CD14-positive monocyte (primary cell): ENCODE measurements around the gene NAPB. TPM values are rescaled to one million over a fixed set of nuclear protein-coding genes. Genes with fewer than 3 reads are reported as not detected.

Source experiments
- DNase-seq, 3 donors: peaks; one replicate each; pipeline ENCODE4 v3.0.0-alpha.2; 2011 to 2022
- H2AFZ ChIP-seq: 2 replicates; pipeline ENCODE4 v1.6.0; 2012; ENCODE audit warnings: mild to moderate bottlenecking, low read depth, low read length, inconsistent platforms; ENCODE audit not compliant: insufficient read depth, poor library complexity, severe bottlenecking
- H3K27ac ChIP-seq, 2 donors: 1 replicate in 1 of 2; 2 replicates in 1 of 2; pipeline ENCODE4 v1.5.1; 2012 to 2013; ENCODE audit warnings: low read length in 2 of 2, control low read depth in 1 of 2, inconsistent platforms in 1 of 2, low read depth in 1 of 2, mild to moderate bottlenecking in 1 of 2
- H3K27me3 ChIP-seq, 2 donors: one replicate each; pipeline versions ENCODE4 v1.6.0 to v1.6.1; 2011 to 2013; ENCODE audit warnings: low read length in 2 of 2; ENCODE audit not compliant: control insufficient read depth in 2 of 2, insufficient read depth in 2 of 2
- H3K36me3 ChIP-seq, 2 donors: replicated peaks in 1 of 2; 1 replicate in 1 of 2; 2 replicates in 1 of 2; pipeline versions ENCODE4 v1.5.1 to v1.6.1; 2012 to 2013; ENCODE audit warnings: low read length in 2 of 2, control low read depth in 1 of 2, inconsistent platforms in 1 of 2, mild to moderate bottlenecking in 1 of 2; ENCODE audit not compliant: insufficient read depth in 2 of 2, control insufficient read depth in 1 of 2
- H3K4me1 ChIP-seq, 2 donors: 1 replicate in 1 of 2; 2 replicates in 1 of 2; pipeline versions ENCODE4 v1.5.1 to v1.6.1; 2012 to 2013; ENCODE audit warnings: low read length in 2 of 2, control low read depth in 1 of 2, inconsistent platforms in 1 of 2, mild to moderate bottlenecking in 1 of 2, moderate library complexity in 1 of 2; ENCODE audit not compliant: insufficient read depth in 2 of 2, control insufficient read depth in 1 of 2
- H3K4me2 ChIP-seq: replicated peaks from 2 replicates; pipeline ENCODE3; 2012; ENCODE audit warnings: low read length, moderate library complexity, mild to moderate bottlenecking; ENCODE audit not compliant: poor library complexity, severe bottlenecking; ENCODE audit errors: extremely low read depth
- H3K4me3 ChIP-seq, 3 experiments: fragments of 200-600 bp in 1 of 3; sonication (generic) in 1 of 3; replicated peaks in 1 of 3; 1 replicate in 2 of 3; 2 replicates in 1 of 3; pipeline ENCODE4 v1.5.1; 2011 to 2013; ENCODE audit warnings: low read length in 3 of 3, mild to moderate bottlenecking in 3 of 3, control low read depth in 2 of 3, low read depth in 2 of 3, inconsistent platforms in 1 of 3, moderate library complexity in 1 of 3
- H3K79me2 ChIP-seq: 2 replicates; pipeline ENCODE4 v1.6.0; 2012; ENCODE audit warnings: mild to moderate bottlenecking, control low read depth, inconsistent platforms, low read length, moderate library complexity; ENCODE audit not compliant: insufficient read depth
- H3K9ac ChIP-seq: 2 replicates; pipeline ENCODE4 v1.6.0; 2017; ENCODE audit warnings: low read length, mild to moderate bottlenecking; ENCODE audit not compliant: insufficient read depth, poor library complexity, severe bottlenecking
- H3K9me3 ChIP-seq, 2 donors: replicated peaks in 1 of 2; 1 replicate in 1 of 2; 2 replicates in 1 of 2; pipeline versions ENCODE4 v1.5.1 to v1.6.1; 2012 to 2013; ENCODE audit warnings: low read length in 2 of 2, control low read depth in 1 of 2; ENCODE audit not compliant: control insufficient read depth in 1 of 2, insufficient read depth in 1 of 2
- H4K20me1 ChIP-seq: 2 replicates; pipeline ENCODE4 v1.6.0; 2012; ENCODE audit warnings: mild to moderate bottlenecking, low read length, control low read depth, moderate library complexity; ENCODE audit not compliant: insufficient read depth
- H3K27ac Mint-ChIP-seq, 7 donors: one replicate each; pipeline ENCODE4 v1.8.0; 2020; ENCODE audit warnings: mild to moderate bottlenecking in 7 of 7, mixed read lengths in 7 of 7, moderate library complexity in 6 of 7, inconsistent platforms in 2 of 7
- H3K27me3 Mint-ChIP-seq, 3 donors: one replicate each; pipeline ENCODE4 v1.8.0; 2021 to 2022; ENCODE audit warnings: low read depth in 3 of 3, mild to moderate bottlenecking in 3 of 3, mixed read lengths in 3 of 3, moderate library complexity in 3 of 3, inconsistent platforms in 1 of 3
- H3K36me3 Mint-ChIP-seq, 2 donors: one replicate each; pipeline ENCODE4 v1.8.0; 2020; ENCODE audit warnings: mixed read lengths in 2 of 2, inconsistent platforms in 1 of 2, mild to moderate bottlenecking in 1 of 2
- H3K4me1 Mint-ChIP-seq: one replicate; pipeline ENCODE4 v1.8.0; 2020; ENCODE audit warnings: mild to moderate bottlenecking, mixed read lengths
- H3K4me3 Mint-ChIP-seq, 2 donors: one replicate each; pipeline ENCODE4 v1.8.0; 2020; ENCODE audit warnings: mild to moderate bottlenecking in 2 of 2, mixed read lengths in 2 of 2, moderate library complexity in 1 of 2
- H3K9me3 Mint-ChIP-seq, 7 donors: one replicate each; pipeline ENCODE4 v1.8.0; 2020 to 2022; ENCODE audit warnings: mixed read lengths in 7 of 7, mild to moderate bottlenecking in 6 of 7, moderate library complexity in 6 of 7, inconsistent platforms in 2 of 7
- WGBS: methylation state at CpG from one replicate; pipeline ENCODE4 v1.1.5; 2013; ENCODE audit warnings: missing lambda C conversion rate; ENCODE audit not compliant: insufficient coverage; 5-methylcytosine and 5-hydroxymethylcytosine counted together
- intact Hi-C, 2 donors: fragments of 100-400 bp; cut with micrococcal nuclease; formaldehyde crosslinking; loops; one replicate each; pipeline versions ENCODE4 v1.15.0 to v1.15.1; 2023
- polyA plus RNA-seq, 3 donors: library from polyadenylated mRNA; depleted of rRNA in 1 of 3; unstranded in 2 of 3; stranded (reverse) in 1 of 3; fragments of 300-500 nt in 2 of 3; fragments of >200 nt in 1 of 3; fragmentation: Illumina TruSeq in 2 of 3; gene quantifications; 1 replicate in 2 of 3; 2 replicates in 1 of 3; pipeline ENCODE4 v1.2.3, GENCODE V29; 2012 to 2021
- TF ChIP-seq, protein P1 (sequence below): fragments of 200-600 bp; IDR thresholded peaks from one replicate; pipeline ENCODE4 v1.8.0; 2022; ENCODE audit warnings: antibody characterized with exemption, mild to moderate bottlenecking

Gene NAPB
- polyA plus RNA-seq, 3 donors: 2.4 to 6.3 (median 2.6) TPM

DNA sequence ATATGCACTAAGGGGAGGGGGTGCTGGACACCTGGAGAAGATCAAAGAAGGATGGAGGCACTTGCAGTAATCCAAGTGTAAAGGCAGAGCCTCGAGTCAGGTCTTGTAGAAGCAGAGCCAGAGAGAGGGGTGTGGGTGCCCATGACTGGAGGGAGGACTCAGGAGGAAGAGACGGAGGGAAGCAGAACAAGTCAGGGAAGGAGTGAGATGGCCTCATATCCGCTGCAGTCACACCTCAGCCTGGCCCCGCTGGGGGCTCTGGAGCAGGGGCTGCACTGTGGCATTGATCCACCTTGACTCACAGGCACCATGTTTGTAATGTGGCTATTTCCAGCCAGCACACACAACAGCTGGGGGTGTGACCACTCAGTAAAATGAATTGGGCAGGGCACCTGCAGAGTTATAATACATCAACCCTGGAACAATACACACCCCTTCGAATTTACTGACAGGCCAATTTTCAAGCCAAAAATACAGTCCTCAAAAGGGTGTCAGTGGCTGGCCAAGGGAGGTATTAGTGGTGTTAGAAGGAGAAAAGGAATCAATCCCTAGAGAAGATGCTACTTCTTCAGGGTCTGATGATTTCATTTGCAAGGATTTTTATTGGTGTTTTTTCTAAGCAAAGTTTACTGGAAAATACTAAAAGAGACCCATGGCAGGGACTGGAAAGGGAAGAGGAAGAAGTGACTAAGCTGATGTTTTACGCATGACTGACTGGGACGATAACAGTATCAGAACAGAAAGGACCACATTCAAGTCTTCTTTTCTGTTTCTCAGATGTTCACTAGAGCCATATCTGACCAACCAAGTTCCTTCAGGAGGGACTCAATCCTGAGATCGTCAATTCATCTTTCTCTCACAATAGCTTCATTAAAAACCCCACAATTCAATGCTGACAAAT is 89.6 kb downstream of the NAPB start:
- Mint-ChIP-seq H3K9me3 (peaks cover 0 to 8% (median 2%) of the 10 kb centered on the region in 7 donors), H3K4me3 (no peak overlapping the region), H3K4me1 (peaks cover 17% of the 10 kb centered on the region), H3K27me3 (peaks cover 0 to 4% (median 2%) of the 10 kb centered on the region in 3 donors), H3K36me3 (no peaks in the 10 kb centered on the region), H3K27ac (peak overlapping the region in 1 of 7 donors; percentile 65)
- no peaks in the 10 kb centered on the region for H3K9me3 ChIP-seq
- no peak overlapping the region for H3K27ac ChIP-seq
- intact Hi-C loops: loop anchor here in 1 of 2 donors (5.0 kb wide), 4 partner anchors 84 to 299 kb away; no protein-coding TSS in a partner anchor
- no peak overlapping the region for H2AFZ ChIP-seq
- no peak overlapping the region for H3K4me3 ChIP-seq
- H4K20me1 ChIP-seq: no peaks in the 10 kb centered on the region
- 86% methylated on average over 5 of the region's 8 CpGs for WGBS
- no peaks in the 10 kb centered on the region for H3K36me3 ChIP-seq
- no peaks in the 10 kb centered on the region for H3K4me1 ChIP-seq
- H3K79me2 ChIP-seq: no peaks in the 10 kb centered on the region
- H3K9ac ChIP-seq: no peak overlapping the region
- no peaks in the 10 kb centered on the region for H3K27me3 ChIP-seq
- H3K4me2 ChIP-seq: no peak overlapping the region
- TF ChIP-seq, protein P1, sequence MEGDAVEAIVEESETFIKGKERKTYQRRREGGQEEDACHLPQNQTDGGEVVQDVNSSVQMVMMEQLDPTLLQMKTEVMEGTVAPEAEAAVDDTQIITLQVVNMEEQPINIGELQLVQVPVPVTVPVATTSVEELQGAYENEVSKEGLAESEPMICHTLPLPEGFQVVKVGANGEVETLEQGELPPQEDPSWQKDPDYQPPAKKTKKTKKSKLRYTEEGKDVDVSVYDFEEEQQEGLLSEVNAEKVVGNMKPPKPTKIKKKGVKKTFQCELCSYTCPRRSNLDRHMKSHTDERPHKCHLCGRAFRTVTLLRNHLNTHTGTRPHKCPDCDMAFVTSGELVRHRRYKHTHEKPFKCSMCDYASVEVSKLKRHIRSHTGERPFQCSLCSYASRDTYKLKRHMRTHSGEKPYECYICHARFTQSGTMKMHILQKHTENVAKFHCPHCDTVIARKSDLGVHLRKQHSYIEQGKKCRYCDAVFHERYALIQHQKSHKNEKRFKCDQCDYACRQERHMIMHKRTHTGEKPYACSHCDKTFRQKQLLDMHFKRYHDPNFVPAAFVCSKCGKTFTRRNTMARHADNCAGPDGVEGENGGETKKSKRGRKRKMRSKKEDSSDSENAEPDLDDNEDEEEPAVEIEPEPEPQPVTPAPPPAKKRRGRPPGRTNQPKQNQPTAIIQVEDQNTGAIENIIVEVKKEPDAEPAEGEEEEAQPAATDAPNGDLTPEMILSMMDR: no peak
- DNase-seq: no peak

DNA sequence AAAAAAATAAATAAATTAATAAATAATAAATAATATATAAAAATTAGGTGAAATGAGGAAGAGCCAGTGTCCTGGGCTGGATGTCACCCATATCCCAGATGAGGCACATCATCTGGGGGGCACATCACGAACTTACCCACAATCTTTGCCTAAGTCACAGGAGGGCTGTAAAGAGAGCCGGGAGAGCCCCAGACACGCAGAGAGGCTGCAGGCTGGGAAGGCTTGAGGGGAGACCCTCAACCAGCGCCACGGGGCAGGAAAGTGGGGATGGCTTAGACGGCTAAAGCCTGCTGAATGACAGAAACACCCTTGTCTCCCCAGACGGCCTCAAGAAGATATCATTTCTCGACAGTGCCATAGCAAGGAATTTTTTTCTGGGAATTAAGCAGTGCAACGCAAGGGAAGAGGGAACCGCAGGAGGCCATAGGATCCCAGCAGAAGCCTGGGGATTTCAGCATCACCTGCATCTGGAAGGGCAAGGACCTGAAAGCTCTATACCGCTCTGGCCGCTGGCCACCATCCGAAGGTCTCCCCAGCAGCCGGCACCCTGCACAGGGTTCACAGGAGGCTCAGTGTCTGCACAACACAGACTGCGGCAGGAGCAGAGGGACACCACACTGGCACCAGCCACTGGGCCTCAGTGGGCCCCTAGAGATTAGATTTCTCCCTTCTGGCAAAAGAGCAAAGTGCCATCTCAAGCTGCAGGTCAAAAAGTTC is 93.5 kb downstream of the NAPB start:
- Histone ChIP-seq H3K9ac (no peak overlapping the region), H3K27ac (no peak overlapping the region), H3K9me3 (no peaks in the 10 kb centered on the region), H3K4me3 (no peak overlapping the region), H3K4me2 (no peak overlapping the region), H3K79me2 (no peaks in the 10 kb centered on the region), H3K4me1 (no peaks in the 10 kb centered on the region), H2AFZ (no peak overlapping the region), H3K36me3 (no peaks in the 10 kb centered on the region), H4K20me1 (no peaks in the 10 kb centered on the region), H3K27me3 (no peaks in the 10 kb centered on the region)
- no peak for DNase-seq
- Mint-ChIP-seq H3K4me1 (peaks cover 6% of the 10 kb centered on the region), H3K9me3 (peaks cover 0 to 6% (median 0%) of the 10 kb centered on the region in 7 donors), H3K36me3 (no peaks in the 10 kb centered on the region), H3K27ac (no peak overlapping the region), H3K4me3 (no peak overlapping the region), H3K27me3 (peaks cover 3 to 4% (median 4%) of the 10 kb centered on the region in 3 donors)
- WGBS: 97% methylated on average over 14 of the region's 15 CpGs
- intact Hi-C loops: no loop called here
- TF ChIP-seq, protein P1: no peak
